IMR-90 (cell line): Measurements from ENCODE around the gene STK33. TPM values are rescaled to one million over a fixed set of nuclear protein-coding genes. Genes with fewer than 3 reads are reported as not detected.

ENCODE experiments used
- ATAC-seq: fragments of 200-7000 bp; cut with Tn5 transposase; 2 replicates; pipeline ENCODE4 v1.9.1; 2020; ENCODE audit warnings: low read depth, mild to moderate bottlenecking, moderate library complexity
- BruUV-seq: library from RNA; stranded (reverse); fragments of 400-500 nt; replicated peaks from 2 replicates; lab custom pipeline; 2021; lab: Mats Ljungman, UMichigan
- CTCF ChIA-PET: fragments of 300-600 bp; formaldehyde crosslinking; extraction: SDS; loops from one replicate; lab custom pipeline; 2021; ENCODE audit warnings: antibody characterized with exemption; lab: Yijun Ruan, JAX
- POLR2A ChIA-PET: fragments of 300-600 bp; sonication (Branson Sonifier 250); formaldehyde crosslinking; loops from one replicate; lab custom pipeline; 2022; ENCODE audit warnings: antibody characterized with exemption; ENCODE audit not compliant: unreplicated experiment; lab: Charles Lee
- DNase-seq: peaks from one replicate; pipeline ENCODE4 v3.0.0; 2013
- H2AFZ ChIP-seq: replicated peaks from 2 replicates; pipeline ENCODE3; 2013; ENCODE audit warnings: low read length, mild to moderate bottlenecking; ENCODE audit not compliant: poor library complexity
- H2AK5ac ChIP-seq: 2 replicates; pipeline ENCODE4 v1.6.1; 2013; ENCODE audit warnings: low read depth, low read length, inconsistent platforms
- H2AK9ac ChIP-seq: replicated peaks from 2 replicates; pipeline ENCODE3; 2013; ENCODE audit warnings: mild to moderate bottlenecking, low read depth, low read length, moderate library complexity; ENCODE audit not compliant: poor library complexity
- H2BK120ac ChIP-seq: 2 replicates; pipeline ENCODE4 v1.6.1; 2013; ENCODE audit warnings: low read depth, low read length, inconsistent platforms
- H2BK15ac ChIP-seq: 3 replicates; pipeline ENCODE4 v1.6.1; 2013; ENCODE audit warnings: low read depth, low read length, inconsistent platforms
- H2BK20ac ChIP-seq: 2 replicates; pipeline ENCODE4 v1.6.1; 2013; ENCODE audit warnings: low read depth, mild to moderate bottlenecking, inconsistent platforms, low read length, moderate library complexity
- H2BK5ac ChIP-seq: 2 replicates; pipeline ENCODE4 v1.6.1; 2013; ENCODE audit warnings: mild to moderate bottlenecking, low read depth, low read length, inconsistent platforms; ENCODE audit not compliant: poor library complexity, severe bottlenecking
- H3K14ac ChIP-seq: replicated peaks from 2 replicates; pipeline ENCODE4 v1.6.1; 2013; ENCODE audit warnings: low read depth, low read length, inconsistent platforms
- H3K18ac ChIP-seq: 2 replicates; pipeline ENCODE4 v1.6.1; 2013; ENCODE audit warnings: low read depth, low read length, control low read depth
- H3K23ac ChIP-seq: 2 replicates; pipeline ENCODE4 v1.6.1; 2013; ENCODE audit warnings: low read depth, low read length, inconsistent platforms
- H3K27ac ChIP-seq: 2 replicates; pipeline ENCODE4 v1.5.1; 2013; ENCODE audit warnings: mild to moderate bottlenecking, control low read depth, low read length; ENCODE audit not compliant: insufficient read depth
- H3K27me3 ChIP-seq: 2 replicates; pipeline ENCODE4 v1.6.1; 2013; ENCODE audit warnings: low read length; ENCODE audit not compliant: control insufficient read depth, insufficient read depth
- H3K36me3 ChIP-seq: 2 replicates; pipeline ENCODE4 v1.6.1; 2013; ENCODE audit warnings: low read length, mixed read lengths; ENCODE audit not compliant: control insufficient read depth, insufficient read depth
- H3K4ac ChIP-seq: 2 replicates; pipeline ENCODE4 v1.6.1; 2013; ENCODE audit warnings: low read depth, low read length, inconsistent platforms
- H3K4me1 ChIP-seq: 2 replicates; pipeline ENCODE4 v1.6.1; 2013; ENCODE audit warnings: low read length, mixed read lengths; ENCODE audit not compliant: control insufficient read depth, insufficient read depth
- H3K4me2 ChIP-seq: 2 replicates; pipeline ENCODE4 v1.6.1; 2013; ENCODE audit warnings: low read depth, mild to moderate bottlenecking, control low read depth, low read length, moderate library complexity
- H3K4me3 ChIP-seq: 2 replicates; pipeline ENCODE4 v1.5.1; 2013; ENCODE audit warnings: low read depth, mild to moderate bottlenecking, control low read depth, low read length, moderate library complexity; ENCODE audit not compliant: insufficient read depth
- H3K56ac ChIP-seq: 2 replicates; pipeline ENCODE4 v1.6.1; 2013; ENCODE audit warnings: low read length, inconsistent platforms; ENCODE audit not compliant: insufficient read depth; ENCODE audit errors: extremely low read depth
- H3K79me1 ChIP-seq, 2 experiments: 2 replicates each; pipeline ENCODE4 v1.6.1; 2013; ENCODE audit warnings: low read length in 2 of 2, inconsistent platforms in 1 of 2, low read depth in 1 of 2
- H3K9ac ChIP-seq: 2 replicates; pipeline ENCODE4 v1.6.1; 2013; ENCODE audit warnings: low read depth, low read length, control low read depth
- H3K9me1 ChIP-seq: 2 replicates; pipeline ENCODE4 v1.6.1; 2013; ENCODE audit warnings: low read length, inconsistent platforms; ENCODE audit not compliant: insufficient read depth
- H3K9me3 ChIP-seq: 2 replicates; pipeline ENCODE4 v1.6.1; 2013; ENCODE audit warnings: low read length; ENCODE audit not compliant: control insufficient read depth, insufficient read depth
- H4K20me1 ChIP-seq: 2 replicates; pipeline ENCODE4 v1.6.1; 2013; ENCODE audit warnings: low read length, inconsistent platforms; ENCODE audit not compliant: insufficient read depth
- H4K5ac ChIP-seq: 2 replicates; pipeline ENCODE4 v1.6.1; 2013; ENCODE audit warnings: mild to moderate bottlenecking, low read depth, low read length, control low read depth
- H4K8ac ChIP-seq, 2 experiments: 2 replicates each; pipeline ENCODE4 v1.6.1; 2013; ENCODE audit warnings: low read depth in 2 of 2, low read length in 2 of 2, control low read depth in 1 of 2, inconsistent platforms in 1 of 2
- H4K91ac ChIP-seq: 2 replicates; pipeline ENCODE4 v1.6.1; 2013; ENCODE audit warnings: low read depth, low read length, inconsistent platforms; ENCODE audit not compliant: insufficient read depth
- CEBPB ChIP-seq: IDR thresholded peaks from 2 replicates; pipeline ENCODE4 v1.6.1; 2012; ENCODE audit warnings: low read depth, low read length, improper control_type of control experiment
- CHD1 ChIP-seq: IDR thresholded peaks from 2 replicates; pipeline ENCODE4 v1.6.1; 2012; ENCODE audit warnings: low read depth, low read length, improper control_type of control experiment
- MAFK ChIP-seq: IDR thresholded peaks from 2 replicates; pipeline ENCODE4 v1.6.1; 2012; ENCODE audit warnings: low read depth, low read length, improper control_type of control experiment
- MAZ ChIP-seq: IDR thresholded peaks from 2 replicates; pipeline ENCODE4 v1.6.1; 2012; ENCODE audit warnings: low read depth, mild to moderate bottlenecking, low read length, improper control_type of control experiment, moderate library complexity, borderline replicate concordance
- MXI1 ChIP-seq: IDR thresholded peaks from 2 replicates; pipeline ENCODE4 v1.6.1; 2012; ENCODE audit warnings: low read depth, mild to moderate bottlenecking, low read length, moderate library complexity, borderline replicate concordance
- NFE2L2 ChIP-seq: fragments of 150-350 bp; IDR thresholded peaks from 2 replicates; pipeline ENCODE4 v1.6.1; 2016; ENCODE audit warnings: low read depth, mild to moderate bottlenecking, low read length
- POLR2A ChIP-seq: IDR thresholded peaks from 2 replicates; pipeline ENCODE4 v1.6.1; 2012; ENCODE audit warnings: mild to moderate bottlenecking, low read depth, low read length
- RAD21 ChIP-seq: IDR thresholded peaks from 2 replicates; pipeline ENCODE4 v1.6.1; 2012; ENCODE audit warnings: low read length, improper control_type of control experiment
- RCOR1 ChIP-seq: IDR thresholded peaks from 2 replicates; pipeline ENCODE4 v1.6.1; 2012; ENCODE audit warnings: mild to moderate bottlenecking, low read length, improper control_type of control experiment; ENCODE audit not compliant: insufficient replicate concordance
- RFX5 ChIP-seq: IDR thresholded peaks from 2 replicates; pipeline ENCODE4 v1.8.0; 2012; ENCODE audit warnings: low read depth, mild to moderate bottlenecking, low read length, moderate library complexity
- SMC3 ChIP-seq: fragments of 150-350 bp; IDR thresholded peaks from 2 replicates; pipeline ENCODE4 v1.6.1; 2016; ENCODE audit warnings: low read depth, mild to moderate bottlenecking, antibody characterized with exemption, low read length, moderate library complexity
- USF2 ChIP-seq: fragments of 150-350 bp; IDR thresholded peaks from 2 replicates; pipeline ENCODE4 v1.6.1; 2017; ENCODE audit warnings: mild to moderate bottlenecking, antibody characterized with exemption, low read length, low read depth
- WGBS, 2 experiments: methylation state at CpG; one replicate each; pipeline versions ENCODE4 v1.1.5 to v1.1.7; 2013; ENCODE audit warnings: missing lambda C conversion rate in 2 of 2; ENCODE audit not compliant: insufficient read length in 1 of 2; ENCODE audit errors: extremely low coverage in 2 of 2; 5-methylcytosine and 5-hydroxymethylcytosine counted together
- dilution Hi-C: fragments of 300-500 bp; cut with HindIII; formaldehyde crosslinking; loops from one replicate; pipeline ENCODE4 v1.14.3; 2018; ENCODE audit warnings: low sequenced_read_pairs; ENCODE audit not compliant: unreplicated experiment
- in situ Hi-C: fragments of 300-500 bp; cut with MboI; formaldehyde crosslinking; loops from 3 replicates; pipeline ENCODE4 v1.14.3; 2019; ENCODE audit warnings: low sequenced_read_pairs, inconsistent platforms, mixed read lengths
- intact Hi-C: fragments of 100-400 bp; cut with micrococcal nuclease; formaldehyde crosslinking; loops from 2 replicates; pipeline ENCODE4 v1.10.0; 2022
- polyA plus RNA-seq, 3 experiments: library from polyadenylated mRNA; depleted of rRNA; stranded (reverse); fragments of >200 nt; gene quantifications; 2 replicates each; pipeline ENCODE4 v1.2.3, GENCODE V29; 2012; ENCODE audit warnings: low replicate concordance in 1 of 3
- total RNA-seq: library from RNA; depleted of rRNA; stranded (reverse); fragments of >200 nt; gene quantifications from 2 replicates; pipeline ENCODE4 v1.2.3, GENCODE V29; 2012

The STK33 gene
- total and polyA plus RNA-seq, 2 of the 4 experiments (the other 2 are of a cell fraction): 2.3 to 2.6 TPM

GRCh38 chr11:8624698-8625097 is 30.7 kb upstream of the STK33 start:
- in situ Hi-C loops: no loop called here
- H3K18ac ChIP-seq: no peak overlapping the region
- POLR2A ChIA-PET: no interaction called here
- H4K91ac ChIP-seq: no peak overlapping the region
- H2BK15ac ChIP-seq: no peak overlapping the region
- no peak overlapping the region for H3K14ac ChIP-seq
- H3K4me1 ChIP-seq: no peaks in the 10 kb centered on the region
- no peak overlapping the region for H2AFZ ChIP-seq
- H3K27me3 ChIP-seq: no peaks in the 10 kb centered on the region
- H3K4me3 ChIP-seq: no peak overlapping the region
- no peak overlapping the region for H2AK5ac ChIP-seq
- WGBS, 2 experiments: 92% methylated on average over 2 of the region's 2 CpGs; no CpG with 5 or more reads in 1 of the 2 experiments
- no peak overlapping the region for H3K56ac ChIP-seq
- H3K36me3 ChIP-seq: peaks cover 33% of the 10 kb centered on the region
- intact Hi-C loops: no loop called here
- no peak overlapping the region for H4K8ac ChIP-seq
- H3K4ac ChIP-seq: no peak overlapping the region
- H4K5ac ChIP-seq: no peak overlapping the region
- H2BK5ac ChIP-seq: no peak overlapping the region
- H2AK9ac ChIP-seq: no peak overlapping the region
- H3K4me2 ChIP-seq: no peak overlapping the region
- BruUV-seq: no TSS peak
- TF ChIP-seq SMC3: no peak
- TF ChIP-seq POLR2A: no peak
- no peak for TF ChIP-seq CEBPB
- TF ChIP-seq RFX5: no peak
- TF ChIP-seq MXI1: no peak
- TF ChIP-seq MAZ: no peak
- no peak for TF ChIP-seq RAD21
- TF ChIP-seq NFE2L2: no peak
- TF ChIP-seq USF2: no peak
- TF ChIP-seq CHD1: no peak
- no peak for TF ChIP-seq MAFK
- TF ChIP-seq RCOR1: no peak
- no peaks in the 10 kb centered on the region for H4K20me1 ChIP-seq
- no peak overlapping the region for H3K9ac ChIP-seq
- CTCF ChIA-PET: no interaction called here
- H3K9me3 ChIP-seq: no peaks in the 10 kb centered on the region
- no peak for DNase-seq
- dilution Hi-C loops: no loop called here
- no peak for ATAC-seq
- peaks cover 3% of the 10 kb centered on the region; the same call in 1 of the 2 replicates for H3K9me1 ChIP-seq
- H2BK120ac ChIP-seq: no peak overlapping the region
- no peaks in the 10 kb centered on the region for H3K79me1 ChIP-seq
- H2BK20ac ChIP-seq: no peak overlapping the region
- no peak overlapping the region for H3K27ac ChIP-seq
- no peak overlapping the region for H3K23ac ChIP-seq
